Measurements from ENCODE around the gene DHTKD1.

GRCh38 chr10:12068449-12069269 lies at the start of gene DHTKD1:
- TF ChIP-seq CTCF (IDR thresholded peaks at IDR 0.05; ENCODE audit: low read length) (peak; percentile 20; the same call in 1 of the 2 replicates), EZH2 (IDR thresholded peaks at IDR 0.05; ENCODE audit: borderline replicate concordance, low read length) (no peak)

Measured in OCI-LY1 (cell line).